Psoas muscle (tissue), 8 donors: ENCODE results near the gene SAA4. TPM values are rescaled to one million over a fixed set of nuclear protein-coding genes. Genes with fewer than 3 reads are reported as not detected.

Experiments
- ATAC-seq, 4 donors: fragments of 200-7000 bp; cut with Tn5 transposase; one replicate each; pipeline ENCODE4 v1.9.1; 2020; ENCODE audit warnings: moderate library complexity in 3 of 4, mild to moderate bottlenecking in 2 of 4
- DNase-seq, 2 donors: peaks; one replicate each; pipeline ENCODE4 v3.0.0-alpha.2; 2020
- H3K27ac ChIP-seq: fragments of 200-600 bp; one replicate; pipeline ENCODE4 v1.8.0; 2022
- H3K27me3 ChIP-seq, 3 donors: fragments of 200-600 bp in 1 of 3; one replicate each; pipeline versions ENCODE4 v1.6.1 to v1.8.0; 2013 to 2022; ENCODE audit warnings: low read length in 2 of 3, mild to moderate bottlenecking in 2 of 3, moderate library complexity in 1 of 3; ENCODE audit not compliant: insufficient read depth in 3 of 3
- H3K36me3 ChIP-seq, 2 donors: fragments of 200-600 bp in 1 of 2; one replicate each; pipeline versions ENCODE4 v1.6.1 to v1.8.0; 2013 to 2022; ENCODE audit warnings: low read depth in 1 of 2, mild to moderate bottlenecking in 1 of 2, moderate library complexity in 1 of 2; ENCODE audit not compliant: insufficient read depth in 1 of 2
- H3K4me1 ChIP-seq: fragments of 200-600 bp; one replicate; pipeline ENCODE4 v1.8.0; 2022
- H3K4me3 ChIP-seq: fragments of 200-600 bp; one replicate; pipeline ENCODE4 v1.8.0; 2022; ENCODE audit warnings: mild to moderate bottlenecking
- H3K9me3 ChIP-seq: fragments of 200-600 bp; one replicate; pipeline ENCODE4 v1.8.0; 2022
- WGBS, 3 donors: extraction: QIAGEN DNeasy Blood & Tissue Kit; methylation state at CpG; one replicate each; pipeline versions ENCODE4 v1.1.6 to v1.1.7; 2013; 5-methylcytosine and 5-hydroxymethylcytosine counted together
- intact Hi-C, 2 donors: fragments of 100-400 bp; cut with DNase I; formaldehyde crosslinking; loops; one replicate each; pipeline versions ENCODE4 v1.11.0 to v1.14.2; 2022
- long read RNA-seq, 2 donors: library from polyadenylated mRNA; unstranded; transcript quantifications; one replicate each; pipeline ENCODE4 v2.0.0, GENCODE V29; 2021
- polyA plus RNA-seq, 3 donors: library from polyadenylated mRNA; stranded (reverse); fragments of 200-250 nt; gene quantifications; one replicate each; pipeline ENCODE4 v1.2.3, GENCODE V29; 2013
- total RNA-seq, 4 donors: library from RNA; stranded (reverse); fragmentation: NEBNext Ultra II Directional in 2 of 4; extraction: Animal tissue kit (Norgen Biotek cat#: 25700) in 2 of 4; gene quantifications; one replicate each; pipeline versions ENCODE4 v1.2.1 to v1.2.4, GENCODE V29; 2021 to 2023
- TF ChIP-seq, protein P1 (sequence below): fragments of 200-600 bp; IDR thresholded peaks from one replicate; pipeline ENCODE4 v1.8.0; 2022; ENCODE audit warnings: antibody characterized with exemption
- donor health status: healthy with polysubstance abuse.
- donor health status: DM: no; HTN: no; CAD: no; lungs with moderate emphysema.
- donor health status: Bipolar disorder and iron deficiency.
- donor health status: healthy.
- donor health status: DM: yes; HTN: yes; CAD: no.
- donor health status: DM: no; HTN: no; CAD: no.
- donor health status: DM: no; HTN: no; CAD: no.
- donor health status: DM: yes; HTN: yes; CAD: no.

Gene SAA4, protein sequence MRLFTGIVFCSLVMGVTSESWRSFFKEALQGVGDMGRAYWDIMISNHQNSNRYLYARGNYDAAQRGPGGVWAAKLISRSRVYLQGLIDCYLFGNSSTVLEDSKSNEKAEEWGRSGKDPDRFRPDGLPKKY
- 1 to 10 TPM in 1 of 4 donors, under 1 TPM in 1, not detected in 2; 0.46 to 2.9 TPM for total RNA-seq
- under 1 TPM in 1 of 3 donors, not detected in 2; 0.05 TPM for polyA plus RNA-seq
- long read RNA-seq, donor 1 = 0 reads
- long read RNA-seq, donor 2 = 0 reads

DNA sequence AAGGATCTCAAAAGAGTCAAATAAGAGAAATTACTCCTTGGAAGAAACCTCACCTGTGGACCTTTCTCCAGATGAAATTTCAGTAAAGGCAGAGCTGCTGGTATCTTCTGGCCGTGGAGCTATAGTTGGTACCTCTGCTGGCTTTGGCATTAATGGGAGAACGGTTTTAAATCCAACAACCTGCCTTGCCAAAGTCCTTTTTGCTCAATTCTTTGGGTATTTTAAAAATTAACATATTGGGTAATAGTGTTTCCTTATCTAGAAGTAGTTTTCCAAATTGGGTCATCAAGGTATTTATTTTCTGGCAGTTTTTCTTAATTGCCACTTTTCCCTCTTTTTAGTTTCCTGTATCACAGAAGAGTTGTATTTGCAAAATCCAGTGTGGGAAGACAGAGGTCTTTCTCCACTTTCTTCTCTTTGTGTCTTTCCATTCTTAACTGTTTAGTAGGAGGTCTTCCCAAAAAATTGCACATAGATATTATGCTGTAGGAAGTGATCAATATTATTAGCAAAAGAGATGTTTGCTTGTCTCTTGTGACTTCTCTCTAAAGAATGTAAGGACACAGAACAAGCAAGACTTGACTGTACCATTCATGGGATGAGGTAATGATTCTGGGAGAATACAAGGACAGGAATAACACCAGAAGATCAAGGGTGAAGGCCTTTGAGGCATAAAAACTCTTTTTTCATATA lies at the start of gene SAA4:
Gene SAA4, minus strand, starts transcription at position 139 of the 693 bp plus-strand sequence. CDS start 876 bp downstream, outside the sequence.
- TF ChIP-seq, protein P1, sequence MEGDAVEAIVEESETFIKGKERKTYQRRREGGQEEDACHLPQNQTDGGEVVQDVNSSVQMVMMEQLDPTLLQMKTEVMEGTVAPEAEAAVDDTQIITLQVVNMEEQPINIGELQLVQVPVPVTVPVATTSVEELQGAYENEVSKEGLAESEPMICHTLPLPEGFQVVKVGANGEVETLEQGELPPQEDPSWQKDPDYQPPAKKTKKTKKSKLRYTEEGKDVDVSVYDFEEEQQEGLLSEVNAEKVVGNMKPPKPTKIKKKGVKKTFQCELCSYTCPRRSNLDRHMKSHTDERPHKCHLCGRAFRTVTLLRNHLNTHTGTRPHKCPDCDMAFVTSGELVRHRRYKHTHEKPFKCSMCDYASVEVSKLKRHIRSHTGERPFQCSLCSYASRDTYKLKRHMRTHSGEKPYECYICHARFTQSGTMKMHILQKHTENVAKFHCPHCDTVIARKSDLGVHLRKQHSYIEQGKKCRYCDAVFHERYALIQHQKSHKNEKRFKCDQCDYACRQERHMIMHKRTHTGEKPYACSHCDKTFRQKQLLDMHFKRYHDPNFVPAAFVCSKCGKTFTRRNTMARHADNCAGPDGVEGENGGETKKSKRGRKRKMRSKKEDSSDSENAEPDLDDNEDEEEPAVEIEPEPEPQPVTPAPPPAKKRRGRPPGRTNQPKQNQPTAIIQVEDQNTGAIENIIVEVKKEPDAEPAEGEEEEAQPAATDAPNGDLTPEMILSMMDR = no peak
- Histone ChIP-seq H3K4me1 (no peaks in the 10 kb centered on the region), H3K27ac (no peak within 1 kb of the TSS), H3K36me3 (no peaks in the 10 kb centered on the region), H3K4me3 (no peak within 1 kb of the TSS), H3K9me3 (no peaks in the 10 kb centered on the region), H3K27me3 (peaks cover 0 to 3% (median 2%) of the 10 kb centered on the region in 3 donors)
- DNase-seq = no peak
- 59 to 64% (median 63%) methylated on average over 2 of the region's 2 CpGs for WGBS, 3 donors
- ATAC-seq = no peak
- intact Hi-C loops = no loop called here

DNA sequence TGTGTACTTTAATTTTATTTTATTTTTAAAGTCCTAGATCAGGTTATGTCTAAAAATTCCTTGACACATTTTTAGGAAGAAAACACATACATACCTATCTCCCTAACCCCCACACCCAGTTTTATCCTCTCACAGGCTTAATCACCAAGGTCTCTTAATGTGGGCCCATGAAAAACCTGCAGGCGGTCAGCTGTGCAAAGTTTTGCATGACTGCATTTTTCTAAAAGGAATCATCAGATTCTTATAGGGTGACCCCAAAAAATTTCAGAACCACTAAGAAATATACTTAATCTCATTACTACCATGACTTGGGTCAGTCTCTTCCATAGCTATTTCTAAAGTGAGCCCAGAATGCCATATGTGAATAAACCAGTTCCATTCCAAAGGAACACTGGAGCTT lies 49.2 kb upstream of the SAA4 start:
- no peak for DNase-seq
- no peak for ATAC-seq

DNA sequence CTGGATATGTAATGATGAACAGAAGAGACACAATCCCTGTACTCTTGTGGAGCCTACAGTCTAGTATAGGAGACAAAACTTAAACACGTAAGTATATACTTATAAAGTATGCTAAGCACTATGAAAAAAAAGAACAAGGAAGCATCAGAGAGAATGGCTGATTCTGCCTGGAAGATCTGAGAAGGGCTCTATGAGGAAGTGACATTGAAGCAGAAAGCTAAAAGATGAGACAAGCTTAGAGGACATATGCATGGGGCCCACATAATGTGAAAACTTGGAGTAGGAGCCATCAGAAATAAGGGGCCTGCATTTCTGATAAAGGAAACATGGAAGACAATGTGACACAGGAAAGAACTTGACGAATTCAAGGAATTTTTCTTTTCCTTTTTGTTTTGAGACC lies 46.0 kb upstream of the SAA4 start:
- TF ChIP-seq, protein P1 = no peak
- no peak for ATAC-seq

More for the DNA sequence above, 49.2 kb upstream of the SAA4 start:
- intact Hi-C loops = loop anchor here in 1 of 2 donors (5.0 kb wide), 1 partner anchor 61 kb away; no protein-coding TSS in a partner anchor
- no peak overlapping the region for H3K27ac ChIP-seq
- no peaks in the 10 kb centered on the region for H3K4me1 ChIP-seq
- no peaks in the 10 kb centered on the region for H3K9me3 ChIP-seq
- no peak overlapping the region for H3K4me3 ChIP-seq
- H3K27me3 ChIP-seq = no peaks in the 10 kb centered on the region
- WGBS, 3 donors = 94 to 96% (median 96%) methylated on average over 1 of the region's 1 CpG
- TF ChIP-seq, protein P1 = no peak
- peaks cover 25 to 99% of the 10 kb centered on the region in 2 donors for H3K36me3 ChIP-seq

DNA sequence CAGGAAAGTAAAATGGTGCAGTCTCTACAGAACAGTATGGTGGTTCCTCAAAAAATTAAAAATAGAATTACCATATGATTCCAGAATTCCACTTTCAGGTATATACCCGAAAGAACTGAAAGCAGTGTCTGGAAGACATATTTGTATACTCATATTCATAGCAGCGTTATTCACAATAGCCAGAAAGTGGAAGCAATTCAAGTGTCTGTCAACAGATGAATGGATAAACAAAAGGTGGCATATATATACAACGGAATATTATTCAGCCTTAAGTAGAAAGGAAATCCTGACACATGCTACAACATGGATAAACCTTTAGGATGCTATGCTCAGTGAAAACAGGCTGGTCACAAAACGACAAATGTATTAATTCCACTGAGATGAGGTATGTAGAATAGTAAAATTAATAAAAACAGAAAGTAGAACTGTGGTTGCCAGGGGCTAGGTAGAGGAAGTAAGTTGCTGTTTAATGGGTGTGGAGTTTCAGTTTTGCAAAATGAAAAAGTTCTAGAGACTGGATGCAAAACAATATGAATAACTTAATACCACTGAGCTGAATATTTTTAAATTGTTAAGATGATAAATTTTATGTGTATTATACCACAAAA lies 43.9 kb upstream of the SAA4 start:
- Histone ChIP-seq H3K27me3 (no peaks in the 10 kb centered on the region), H3K4me1 (no peaks in the 10 kb centered on the region), H3K27ac (no peak overlapping the region), H3K9me3 (no peaks in the 10 kb centered on the region), H3K36me3 (peaks cover 11 to 78% of the 10 kb centered on the region in 2 donors), H3K4me3 (no peak overlapping the region)
- TF ChIP-seq, protein P1 = no peak
- ATAC-seq (no peak), DNase-seq (no peak)
- WGBS, 3 donors = 89 to 94% (median 90%) methylated on average over 4 of the region's 4 CpGs
- intact Hi-C loops = no loop called here

More for the DNA sequence above, 46.0 kb upstream of the SAA4 start:
- H3K9me3 ChIP-seq = no peaks in the 10 kb centered on the region
- H3K36me3 ChIP-seq = peaks cover 22 to 99% of the 10 kb centered on the region in 2 donors
- WGBS, 3 donors = 89 to 97% (median 91%) methylated on average over 2 of the region's 2 CpGs
- no peak overlapping the region for H3K4me3 ChIP-seq
- intact Hi-C loops = no loop called here
- DNase-seq = no peak
- no peak overlapping the region for H3K27ac ChIP-seq
- H3K4me1 ChIP-seq = no peaks in the 10 kb centered on the region
- H3K27me3 ChIP-seq = no peaks in the 10 kb centered on the region
